HepG2 (cell line): Measurements from ENCODE around the gene MDFIC. TPM values are rescaled to one million over a fixed set of nuclear protein-coding genes. Genes with fewer than 3 reads are reported as not detected.
A peak's percentile ranks its signal among the peaks of the same experiment; 100 is the strongest.

Experiments used
- BORCS8-MEF2B ChIP-seq: sonication (generic); formaldehyde crosslinking; IDR thresholded peaks from 2 replicates; pipeline ENCODE4 v1.8.0; 2022; ENCODE audit warnings: mild to moderate bottlenecking, missing genetic modification reagents
- CCDC6 ChIP-seq: sonication (generic); formaldehyde crosslinking; IDR thresholded peaks from 2 replicates; pipeline ENCODE4 v1.8.1; 2022; ENCODE audit warnings: mild to moderate bottlenecking, missing genetic modification reagents, moderate library complexity
- EED ChIP-seq: sonication (generic); formaldehyde crosslinking; IDR thresholded peaks from 2 replicates; pipeline ENCODE4 v1.5.0; 2020; ENCODE audit warnings: mild to moderate bottlenecking, missing genetic modification reagents
- HOXA7 ChIP-seq: sonication (generic); formaldehyde crosslinking; IDR thresholded peaks from 2 replicates; pipeline ENCODE4 v1.8.1; 2022; ENCODE audit warnings: mild to moderate bottlenecking, missing genetic modification reagents, moderate library complexity
- KDM5B ChIP-seq: sonication (generic); formaldehyde crosslinking; IDR thresholded peaks from 2 replicates; pipeline ENCODE4 v1.4.0; 2020; ENCODE audit warnings: missing genetic modification reagents, mild to moderate bottlenecking, borderline replicate concordance
- MTF2 ChIP-seq: sonication (generic); formaldehyde crosslinking; IDR thresholded peaks from 2 replicates; pipeline ENCODE4 v1.5.0; 2020; ENCODE audit warnings: missing genetic modification reagents, borderline replicate concordance
- PITX1 ChIP-seq: sonication (generic); formaldehyde crosslinking; IDR thresholded peaks from 2 replicates; pipeline ENCODE4 v1.5.1; 2020; ENCODE audit warnings: mild to moderate bottlenecking, missing genetic modification reagents
- RFX3 ChIP-seq: IDR thresholded peaks from 2 replicates; pipeline ENCODE4 v1.6.1; 2016; ENCODE audit warnings: missing biosample characterization, missing genetic modification reagents
- SALL1 ChIP-seq: sonication (generic); formaldehyde crosslinking; IDR thresholded peaks from 2 replicates; pipeline ENCODE4 v1.8.0; 2022; ENCODE audit warnings: mild to moderate bottlenecking, missing genetic modification reagents
- TMF1 ChIP-seq: sonication (generic); formaldehyde crosslinking; IDR thresholded peaks from 2 replicates; pipeline ENCODE4 v1.8.1; 2022; ENCODE audit warnings: low read depth, missing genetic modification reagents
- USF2 ChIP-seq, 2 experiments: sonication (generic) in 1 of 2; formaldehyde crosslinking in 1 of 2; IDR thresholded peaks; 2 replicates each; pipeline versions ENCODE4 v1.5.1 to v1.6.1; 2011 to 2020; ENCODE audit warnings: borderline replicate concordance in 1 of 2, low read depth in 1 of 2, low read length in 1 of 2, mild to moderate bottlenecking in 1 of 2, missing genetic modification reagents in 1 of 2, moderate library complexity in 1 of 2
- ZBTB21 ChIP-seq: sonication (generic); formaldehyde crosslinking; IDR thresholded peaks from 2 replicates; pipeline ENCODE4 v1.4.0; 2020; ENCODE audit warnings: missing genetic modification reagents
- ZNF142 ChIP-seq: sonication (generic); formaldehyde crosslinking; IDR thresholded peaks from 2 replicates; pipeline ENCODE4 v1.4.0; 2020; ENCODE audit warnings: missing genetic modification reagents
- ZNF687 ChIP-seq: sonication (generic); formaldehyde crosslinking; IDR thresholded peaks from 2 replicates; pipeline ENCODE4 v1.5.1; 2020; ENCODE audit warnings: mild to moderate bottlenecking, missing genetic modification reagents, moderate library complexity
- polyA plus RNA-seq, 8 experiments: library from polyadenylated mRNA; depleted of rRNA in 3 of 8; stranded (reverse) in 7 of 8; unstranded in 1 of 8; fragments of >200 nt; fragmentation: Illumina TruSeq in 4 of 8; extraction: Trizol in 4 of 8; gene quantifications; 2 replicates each; pipeline versions ENCODE4 v1.2.1 to v1.2.3, GENCODE V29; 2011 to 2016; ENCODE audit warnings: low read depth in 4 of 8, missing spikeins in 1 of 8, mixed read lengths in 1 of 8; ENCODE audit not compliant: insufficient read depth in 1 of 8
- total RNA-seq, 5 experiments: library from RNA; depleted of rRNA; stranded (reverse); fragments of >200 nt; fragmentation: Illumina TruSeq; extraction: Trizol; gene quantifications; 2 replicates each; pipeline ENCODE4 v1.2.3, GENCODE V29; 2016; ENCODE audit warnings: low read depth in 1 of 5

MDFIC gene
- total and polyA plus RNA-seq, 2 of the 13 experiments (the other 11 are each of a cell fraction or from before 2014, with no cell fraction given), result 0.13 TPM; not detected in 1

- 0 out of 2 replicates have a peak, but pooled peaks have one; percentile 1 for TF ChIP-seq SALL1
- TF ChIP-seq EED, result 0 out of 2 replicates have a peak, but pooled peaks have one; percentile 24
- TF ChIP-seq ZBTB21 (CRISPR knock-in tag), result no peak
- 0 out of 2 replicates have a peak, but pooled peaks have one; percentile 24 for TF ChIP-seq KDM5B (CRISPR knock-in tag)
- TF ChIP-seq CCDC6 (CRISPR knock-in tag), result 0 out of 2 replicates have a peak, but pooled peaks have one; percentile 23
- TF ChIP-seq ZNF687 (CRISPR knock-in tag), result peak; percentile 37; the same call in 1 of the 2 replicates
- no peak for TF ChIP-seq RFX3 (CRISPR knock-in tag)
- TF ChIP-seq ZNF142 (CRISPR knock-in tag), result 0 out of 2 replicates have a peak, but pooled peaks have one; percentile 34
- TF ChIP-seq HOXA7 (CRISPR knock-in tag), result no peak
- 0 out of 2 replicates have a peak, but pooled peaks have one; percentile 37 for TF ChIP-seq MTF2
- TF ChIP-seq TMF1, result no peak
- no peak for TF ChIP-seq USF2 (IDR thresholded peaks at IDR 0.05; ENCODE audit: low read depth, low read length)
- no peak for TF ChIP-seq USF2 (CRISPR knock-in tag; IDR thresholded peaks at IDR 0.05; ENCODE audit: borderline replicate concordance)
- no peak for TF ChIP-seq PITX1 (CRISPR knock-in tag)
- no peak for TF ChIP-seq BORCS8-MEF2B
These were observed at the start of gene MDFIC (continued) for GRCh38 chr7:114922026-114922651.
